ENCODE results near the gene PCSK6. TPM values are rescaled to one million over a fixed set of nuclear protein-coding genes. Genes with fewer than 3 reads are reported as not detected.
"Not testable (repeated sequence)": the region's sequence is repeated elsewhere in the genome, so short reads cannot be mapped to it uniquely, and the experiment has no call there.

PCSK6 gene
- total RNA-seq, 1 donor from 2014 or later: 6.8 TPM

GRCh38 chr15:101376615-101377395 lies 112.7 kb downstream of the PCSK6 start:
- Histone ChIP-seq H3K4me3 (ENCODE audit: low read depth, low read length) (no peak overlapping the region), H3K27me3 (ENCODE audit: control insufficient read depth, insufficient read depth, low read length) (no peaks in the 10 kb centered on the region), H3K36me3 (ENCODE audit: control insufficient read depth, insufficient read depth, low read length) (no peaks in the 10 kb centered on the region)
- FAIRE-seq (no peak), DNase-seq (ENCODE audit: low read depth) (no peak)
- TF ChIP-seq CTCF (IDR thresholded peaks at IDR 0.05; ENCODE audit: insufficient read depth, low read length, severe bottlenecking): no peak

GRCh38 chr15:101375006-101375405 lies 114.5 kb downstream of the PCSK6 start:
- not testable (repeated sequence) for FAIRE-seq; H3K36me3 ChIP-seq (ENCODE audit: control insufficient read depth, insufficient read depth, low read length); H3K4me3 ChIP-seq (ENCODE audit: low read depth, low read length); H3K27me3 ChIP-seq (ENCODE audit: control insufficient read depth, insufficient read depth, low read length); DNase-seq (ENCODE audit: low read depth)

GRCh38 chr15:101374326-101374725 lies 115.2 kb downstream of the PCSK6 start:
- H3K36me3 ChIP-seq (ENCODE audit: control insufficient read depth, insufficient read depth, low read length): no peaks in the 10 kb centered on the region
- H3K4me3 ChIP-seq (ENCODE audit: low read depth, low read length): no peak overlapping the region
- FAIRE-seq: no peak
- H3K27me3 ChIP-seq (ENCODE audit: control insufficient read depth, insufficient read depth, low read length): no peaks in the 10 kb centered on the region
- TF ChIP-seq CTCF (IDR thresholded peaks at IDR 0.05; ENCODE audit: insufficient read depth, low read length, severe bottlenecking): no peak
- DNase-seq (ENCODE audit: low read depth): no peak

GRCh38 chr15:101373577-101373976 lies 115.9 kb downstream of the PCSK6 start:
- no peaks in the 10 kb centered on the region for H3K27me3 ChIP-seq (ENCODE audit: control insufficient read depth, insufficient read depth, low read length)
- H3K4me3 ChIP-seq (ENCODE audit: low read depth, low read length): no peak overlapping the region
- FAIRE-seq (peak; percentile 7), DNase-seq (ENCODE audit: low read depth) (no peak)
- H3K36me3 ChIP-seq (ENCODE audit: control insufficient read depth, insufficient read depth, low read length): no peaks in the 10 kb centered on the region
- TF ChIP-seq CTCF (IDR thresholded peaks at IDR 0.05; ENCODE audit: insufficient read depth, low read length, severe bottlenecking): no peak

GRCh38 chr15:101372960-101373525 lies 116.5 kb downstream of the PCSK6 start:
- Histone ChIP-seq H3K36me3 (ENCODE audit: control insufficient read depth, insufficient read depth, low read length) (no peaks in the 10 kb centered on the region), H3K27me3 (ENCODE audit: control insufficient read depth, insufficient read depth, low read length) (no peaks in the 10 kb centered on the region), H3K4me3 (ENCODE audit: low read depth, low read length) (no peak overlapping the region)
- DNase-seq (ENCODE audit: low read depth) (no peak), FAIRE-seq (no peak)
- TF ChIP-seq CTCF (IDR thresholded peaks at IDR 0.05; ENCODE audit: insufficient read depth, low read length, severe bottlenecking): no peak

GRCh38 chr15:101372149-101372577 lies 117.3 kb downstream of the PCSK6 start:
- Histone ChIP-seq H3K27me3 (ENCODE audit: control insufficient read depth, insufficient read depth, low read length) (no peaks in the 10 kb centered on the region), H3K36me3 (ENCODE audit: control insufficient read depth, insufficient read depth, low read length) (no peaks in the 10 kb centered on the region), H3K4me3 (ENCODE audit: low read depth, low read length) (no peak overlapping the region)
- no peak for DNase-seq (ENCODE audit: low read depth)
- no peak for TF ChIP-seq CTCF (IDR thresholded peaks at IDR 0.05; ENCODE audit: insufficient read depth, low read length, severe bottlenecking)
- FAIRE-seq: no peak

Data from bronchial epithelial cell (primary cell).